GM19452 (cell line): ENCODE data around the gene USP13.
"Not testable (repeated sequence)": the region's sequence is repeated elsewhere in the genome, so short reads cannot be mapped to it uniquely, and the experiment has no call there.

ENCODE experiments used
- ATAC-seq: cut with Tn5 transposase; IDR thresholded peaks from one replicate; pipeline ENCODE4 v1.9.1; 2021; ENCODE audit not compliant: unreplicated experiment

The USP13 gene

DNA sequence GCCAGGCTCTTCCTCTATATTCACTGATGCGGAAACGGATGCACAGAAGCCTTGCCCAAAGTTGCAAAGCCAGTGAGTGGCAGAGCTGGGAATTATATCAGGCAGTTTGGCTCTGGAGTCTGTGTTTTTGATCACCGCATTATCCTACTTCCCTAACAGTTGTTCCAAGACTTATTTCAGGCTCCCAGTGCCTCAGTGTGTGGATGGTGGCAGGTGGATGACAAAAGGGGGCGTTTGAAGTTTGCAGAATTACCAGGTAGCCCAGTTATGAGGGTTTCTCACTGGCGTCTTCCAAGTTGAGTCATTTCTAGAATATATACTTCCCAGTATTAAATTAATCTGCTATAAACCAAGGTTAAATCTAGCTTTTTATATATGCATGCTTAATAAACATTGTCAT lies 81.0 kb downstream of the USP13 start:
- ATAC-seq: no peak

DNA sequence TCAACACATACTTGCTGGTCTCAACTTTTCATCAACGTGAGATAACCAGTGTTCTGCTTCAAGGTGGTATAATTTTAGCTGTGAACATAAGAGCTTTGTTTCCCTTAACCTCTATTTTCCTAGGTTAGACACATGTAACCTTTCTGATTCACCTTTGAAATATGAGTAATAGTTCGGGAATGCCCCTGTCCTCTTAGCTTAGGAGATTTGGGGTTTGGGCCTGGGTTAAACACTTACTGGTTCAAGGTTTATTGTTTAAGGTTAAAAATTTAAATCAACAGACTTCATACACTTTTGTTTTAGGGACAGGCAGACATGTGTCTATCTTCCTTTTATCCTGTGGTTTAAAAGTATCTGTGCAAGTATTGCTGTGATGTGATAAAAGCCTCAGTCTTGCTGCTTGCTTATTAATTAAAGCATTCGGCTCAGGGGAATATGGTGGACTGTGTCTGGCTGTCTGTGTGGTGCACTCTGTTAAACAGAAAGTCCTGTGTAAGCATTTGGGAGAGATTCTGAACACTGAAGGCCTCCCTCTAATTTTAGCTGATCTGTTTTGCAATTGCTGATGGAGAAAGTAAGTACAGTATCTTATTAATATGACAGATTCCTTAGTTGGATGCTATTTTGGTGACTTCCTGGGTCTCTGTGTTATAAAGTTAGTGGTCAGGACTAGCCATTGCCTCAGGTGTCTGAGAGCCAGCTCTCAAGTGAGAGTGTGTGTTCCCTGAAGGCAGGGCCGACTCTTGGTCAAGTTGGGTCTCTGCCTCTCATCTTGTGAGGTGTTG lies 81.8 kb downstream of the USP13 start:
- ATAC-seq: no peak

DNA sequence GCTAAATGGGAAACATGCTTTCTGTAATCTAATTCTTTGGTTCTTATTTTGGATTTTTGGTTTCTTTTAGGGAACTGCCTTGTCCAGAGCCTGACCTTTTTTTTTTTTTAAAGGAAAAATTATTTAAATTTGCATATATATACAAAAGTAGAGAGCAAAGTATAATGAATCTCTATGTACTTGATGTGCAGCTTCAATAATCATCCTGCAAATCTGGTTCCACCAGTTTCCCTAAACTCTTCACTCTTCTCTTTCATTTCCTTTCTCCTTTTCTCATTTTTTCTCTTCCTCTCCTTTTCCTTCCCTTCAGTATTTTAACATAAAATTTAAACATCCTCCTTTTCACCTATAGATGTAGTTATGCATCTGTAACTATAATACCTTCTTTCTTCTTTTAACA lies 82.5 kb downstream of the USP13 start:
- ATAC-seq: no peak

DNA sequence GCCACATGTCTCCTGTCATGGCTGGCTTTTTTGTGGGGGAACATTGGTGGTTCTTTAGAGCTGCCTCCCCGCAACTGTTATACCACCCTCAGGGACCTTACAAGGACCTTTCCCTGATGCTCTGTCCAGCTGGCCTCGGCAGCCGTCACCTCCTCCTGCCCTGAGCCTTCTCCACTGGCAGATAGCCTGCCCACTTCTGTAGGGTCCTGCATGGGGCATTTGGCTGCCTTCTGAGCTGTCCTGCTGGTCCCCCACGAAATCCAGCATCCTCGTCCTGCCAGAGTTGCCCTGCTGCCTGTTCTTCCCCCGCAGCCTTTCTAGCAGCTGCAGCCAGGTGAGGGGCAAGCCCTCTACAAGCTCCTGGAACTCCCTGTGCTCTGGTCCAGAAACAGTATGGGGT lies 86.2 kb downstream of the USP13 start:
- ATAC-seq: no peak

DNA sequence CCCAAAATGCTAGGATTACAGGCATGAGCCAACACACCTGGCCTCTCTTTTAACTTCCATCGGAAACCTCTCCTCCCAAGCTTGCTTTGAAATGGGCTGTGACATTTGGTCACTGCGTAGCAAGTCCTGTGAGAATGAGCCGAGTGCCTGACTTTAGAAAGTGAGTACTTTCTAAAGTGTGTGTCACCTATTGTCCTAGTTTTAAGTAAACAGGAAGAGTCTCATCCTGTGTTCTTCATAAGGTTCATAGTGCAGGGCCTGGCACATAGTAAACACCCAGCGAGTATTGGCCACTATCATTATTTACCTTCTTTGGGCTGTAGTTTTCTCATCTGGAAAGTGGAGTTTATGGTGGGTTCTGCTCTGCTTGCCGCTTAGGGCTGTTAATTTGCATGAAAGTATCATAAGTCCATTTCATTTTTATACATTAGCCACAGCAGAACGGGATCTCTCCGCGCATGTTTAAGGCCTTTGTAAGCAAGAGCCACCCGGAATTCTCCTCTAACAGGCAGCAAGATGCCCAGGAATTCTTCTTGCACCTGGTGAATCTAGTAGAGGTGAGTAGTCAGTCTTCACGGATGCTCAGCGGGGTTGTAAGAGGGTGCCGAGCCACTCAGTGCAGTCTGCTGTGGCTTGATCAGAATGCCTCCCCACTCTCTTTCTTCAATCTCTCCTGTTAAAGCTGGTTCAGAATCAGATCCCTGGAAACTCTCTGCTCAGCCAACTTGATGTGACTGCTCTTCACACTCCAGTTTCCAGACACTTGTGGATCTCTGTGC lies 87.2 kb downstream of the USP13 start:
- ATAC-seq: no peak

GRCh38 chr3:179743913-179744312 lies 91.1 kb downstream of the USP13 start:
- ATAC-seq: no peak

DNA sequence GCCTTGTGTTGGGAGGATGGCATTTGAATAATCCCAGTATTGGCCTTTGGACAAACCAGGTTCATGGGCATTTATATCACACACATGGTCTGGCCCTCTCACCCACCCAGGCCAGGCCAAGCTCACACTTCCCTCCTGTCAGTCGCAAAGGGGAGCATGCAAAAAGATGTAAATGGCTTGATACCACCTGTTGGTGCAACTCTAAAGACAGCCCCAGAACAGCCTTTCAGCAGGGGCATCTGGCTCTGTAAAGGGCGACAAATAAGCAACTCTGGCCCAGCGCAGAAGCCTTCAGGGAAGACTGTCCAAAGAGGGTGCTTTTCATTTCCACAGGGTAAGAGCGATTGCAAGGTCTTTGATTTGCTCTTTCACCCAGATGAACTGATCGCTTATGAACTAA lies 91.8 kb downstream of the USP13 start:
- ATAC-seq: no peak

- no peak for ATAC-seq
These were observed 92.2 kb downstream of the USP13 start for GRCh38 chr3:179745079-179745478.

- ATAC-seq: no peak
These were observed 92.9 kb downstream of the USP13 start for GRCh38 chr3:179745716-179746115.

DNA sequence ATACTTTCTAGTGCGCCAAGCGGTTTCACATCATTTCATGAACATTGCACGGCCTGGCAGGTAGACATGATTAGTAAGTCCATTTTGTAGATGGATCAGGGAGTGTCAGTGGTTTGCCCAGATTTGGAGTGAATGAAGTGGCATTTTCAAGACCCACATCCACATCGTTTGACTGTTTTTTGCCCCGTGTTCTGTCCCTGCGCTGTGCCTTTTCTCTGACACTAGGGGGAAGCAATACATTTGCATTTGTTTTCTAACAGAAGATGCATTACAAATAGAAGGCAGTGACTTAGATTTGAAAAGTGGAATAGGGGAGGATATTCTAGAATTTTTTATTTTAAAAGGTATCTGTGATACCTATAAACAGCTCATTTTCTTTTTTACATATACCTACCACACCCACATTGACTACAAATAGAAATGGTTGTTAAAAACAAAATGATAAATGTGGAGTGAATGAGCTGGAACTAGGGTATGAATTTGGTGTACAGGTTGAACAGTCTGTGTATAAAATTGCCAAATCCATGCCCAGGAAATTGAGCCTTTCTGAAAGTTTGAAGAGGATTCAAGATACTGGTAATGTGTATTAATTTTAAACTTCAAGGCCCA lies 98.0 kb downstream of the USP13 start:
- ATAC-seq: peak; percentile 55

GRCh38 chr3:179760944-179761343 lies 108.1 kb downstream of the USP13 start:
- no peak for ATAC-seq

- ATAC-seq: no peak
These were observed 112.6 kb downstream of the USP13 start for GRCh38 chr3:179765396-179765795.

- no peak for ATAC-seq
These were observed 113.7 kb downstream of the USP13 start for GRCh38 chr3:179766416-179767133.

GRCh38 chr3:179768080-179768479 lies 115.2 kb downstream of the USP13 start:
- ATAC-seq: no peak

- no peak for ATAC-seq
These were observed 116.8 kb downstream of the USP13 start for GRCh38 chr3:179769411-179770247.

GRCh38 chr3:179771797-179772196 lies 119.0 kb downstream of the USP13 start:
- ATAC-seq: no peak

- ATAC-seq: no peak
These were observed 119.5 kb downstream of the USP13 start for GRCh38 chr3:179772297-179772696.

DNA sequence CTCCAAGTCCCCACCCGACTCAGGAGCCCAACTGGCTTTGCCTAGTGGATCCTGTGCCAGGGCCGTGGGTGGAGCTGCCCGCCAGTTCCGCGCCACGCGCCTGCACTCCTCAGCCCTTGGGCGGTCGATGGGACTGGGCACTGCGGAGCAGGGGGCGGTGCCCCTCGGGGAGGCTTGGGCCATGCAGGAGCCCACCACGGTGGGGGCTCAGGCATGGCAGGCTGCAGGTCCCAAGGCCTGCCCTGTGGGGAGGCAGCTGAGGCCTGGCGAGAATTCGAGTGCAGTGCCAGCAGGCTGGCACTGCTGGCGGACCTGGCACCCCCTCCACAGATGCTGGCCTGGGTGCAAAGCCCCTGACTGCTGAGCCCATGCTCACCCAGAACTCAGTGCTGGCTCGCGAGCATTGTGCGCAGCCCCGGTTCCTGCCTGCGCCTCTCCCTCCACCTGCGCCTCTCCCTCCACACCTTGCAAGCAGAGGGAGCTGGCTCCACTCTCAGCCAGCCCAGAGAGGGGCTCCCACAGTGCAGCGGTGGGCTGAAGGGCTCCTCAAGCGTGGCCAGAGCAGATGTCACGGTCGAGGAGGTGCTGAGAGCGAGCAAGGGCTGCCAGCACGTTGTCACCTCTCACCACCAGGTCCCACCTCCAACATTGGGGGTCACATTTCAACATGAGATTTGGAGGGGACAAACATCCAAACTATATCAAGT lies 122.7 kb downstream of the USP13 start:
- no peak for ATAC-seq

GRCh38 chr3:179782841-179783240 lies 130.0 kb downstream of the USP13 start:
- ATAC-seq: not testable (repeated sequence)

- ATAC-seq: no peak
These were observed 136.2 kb downstream of the USP13 start for GRCh38 chr3:179788996-179789395.
